Skeletal muscle tissue (tissue), 4 donors: ENCODE measurements around the gene GSTA1. TPM values are rescaled to one million over a fixed set of nuclear protein-coding genes. Genes with fewer than 3 reads are reported as not detected.
"Not testable (repeated sequence)": the region's sequence is repeated elsewhere in the genome, so short reads cannot be mapped to it uniquely, and the experiment has no call there.

Source experiments
- H3K27ac ChIP-seq: one replicate; pipeline ENCODE4 v1.7.0; 2013; ENCODE audit warnings: mild to moderate bottlenecking, low read depth, low read length, inconsistent platforms
- H3K27me3 ChIP-seq, 3 donors: one replicate each; pipeline ENCODE4 v1.7.0; 2013; ENCODE audit warnings: low read length in 3 of 3; ENCODE audit not compliant: control insufficient read depth in 3 of 3, insufficient read depth in 3 of 3
- H3K36me3 ChIP-seq, 3 donors: one replicate each; pipeline ENCODE4 v1.7.0; 2013; ENCODE audit warnings: low read length in 3 of 3; ENCODE audit not compliant: control insufficient read depth in 3 of 3, insufficient read depth in 3 of 3
- H3K4me1 ChIP-seq, 3 donors: one replicate each; pipeline ENCODE4 v1.7.0; 2013; ENCODE audit warnings: low read length in 3 of 3, mild to moderate bottlenecking in 3 of 3; ENCODE audit not compliant: control insufficient read depth in 3 of 3, insufficient read depth in 3 of 3
- H3K4me3 ChIP-seq, 3 donors: one replicate each; pipeline ENCODE4 v1.7.0; 2013; ENCODE audit warnings: low read length in 3 of 3
- H3K9ac ChIP-seq, 3 donors: one replicate each; pipeline ENCODE4 v1.7.0; 2013; ENCODE audit warnings: low read length in 3 of 3, mild to moderate bottlenecking in 3 of 3, moderate library complexity in 2 of 3, low read depth in 1 of 3
- H3K9me3 ChIP-seq, 3 donors: one replicate each; pipeline ENCODE4 v1.7.0; 2013; ENCODE audit warnings: low read length in 3 of 3; ENCODE audit not compliant: control insufficient read depth in 3 of 3
- total RNA-seq: library from RNA; depleted of rRNA; stranded (reverse); fragments of >200 nt; gene quantifications from one replicate; pipeline ENCODE4 v1.2.3, GENCODE V29; 2014
- donor health status: Osteomylitis.

GSTA1 gene
- total RNA-seq, 1 donor from 2014 or later, result not detected

- not testable (repeated sequence) for H3K27ac ChIP-seq, H3K9me3 ChIP-seq, H3K4me3 ChIP-seq, H3K4me1 ChIP-seq, H3K27me3 ChIP-seq, H3K9ac ChIP-seq, H3K36me3 ChIP-seq
Measured at GRCh38 chr6:52828621-52829020, 25.0 kb upstream of the GSTA1 start.

DNA sequence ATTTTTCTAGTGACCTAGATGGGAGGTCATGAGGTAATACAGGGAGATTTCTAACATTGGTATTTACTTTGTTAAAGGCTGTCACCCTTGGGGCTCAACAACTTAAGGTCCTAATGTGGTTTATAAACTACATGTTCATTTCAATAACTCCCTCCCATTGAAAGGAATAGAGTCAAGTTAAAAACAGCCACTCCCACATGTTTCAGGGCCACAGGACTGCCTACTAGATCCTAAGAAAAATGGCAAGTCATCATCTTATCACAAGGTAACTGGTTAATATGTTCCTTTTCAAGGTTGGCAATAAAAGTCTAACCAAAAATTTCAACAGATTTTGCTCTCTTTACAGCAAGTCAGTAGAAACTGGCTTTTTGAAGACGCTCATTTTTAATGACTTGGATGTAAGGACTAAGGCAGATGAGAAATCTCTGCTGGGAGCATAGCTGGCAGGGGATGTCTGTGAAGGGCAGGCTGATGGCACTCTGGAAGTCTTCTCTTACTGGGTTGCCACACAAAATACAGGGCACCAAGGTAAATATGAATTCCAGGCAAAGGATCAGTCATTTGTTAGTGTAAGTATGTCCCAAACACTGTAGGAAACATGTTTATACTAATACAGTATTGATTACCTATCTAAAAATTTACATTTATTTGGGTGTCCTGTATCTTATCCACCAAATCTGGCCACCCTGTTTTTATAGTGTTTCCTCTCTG, 23.6 kb upstream of the GSTA1 start:
- H3K9me3 ChIP-seq, H3K4me3 ChIP-seq, H3K9ac ChIP-seq, H3K27ac ChIP-seq, H3K4me1 ChIP-seq, H3K36me3 ChIP-seq, H3K27me3 ChIP-seq: not testable (repeated sequence)

DNA sequence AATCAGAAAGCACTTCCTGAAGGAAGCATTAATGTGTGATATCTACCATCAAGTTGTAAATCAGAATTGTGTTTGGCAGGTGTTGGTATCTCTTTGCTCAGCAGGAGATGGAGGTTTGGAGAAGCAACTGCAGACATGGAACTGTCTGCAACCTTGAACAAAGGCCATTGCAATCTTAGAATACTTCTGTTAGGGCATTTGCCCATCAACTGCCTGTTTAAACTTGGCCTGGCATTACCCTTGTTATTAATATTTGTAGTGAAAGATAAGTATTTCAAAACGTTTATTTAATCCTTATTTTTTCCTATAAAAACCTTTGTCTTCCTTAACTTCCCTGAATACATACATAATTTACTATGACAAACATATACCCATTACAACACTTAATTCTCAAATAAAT, 22.9 kb upstream of the GSTA1 start:
- H3K9ac ChIP-seq, result no peak overlapping the region
- H3K27ac ChIP-seq, result no peak overlapping the region
- H3K9me3 ChIP-seq, result no peaks in the 10 kb centered on the region
- no peaks in the 10 kb centered on the region for H3K36me3 ChIP-seq
- no peaks in the 10 kb centered on the region for H3K27me3 ChIP-seq
- no peaks in the 10 kb centered on the region for H3K4me1 ChIP-seq
- H3K4me3 ChIP-seq, result no peak overlapping the region

DNA sequence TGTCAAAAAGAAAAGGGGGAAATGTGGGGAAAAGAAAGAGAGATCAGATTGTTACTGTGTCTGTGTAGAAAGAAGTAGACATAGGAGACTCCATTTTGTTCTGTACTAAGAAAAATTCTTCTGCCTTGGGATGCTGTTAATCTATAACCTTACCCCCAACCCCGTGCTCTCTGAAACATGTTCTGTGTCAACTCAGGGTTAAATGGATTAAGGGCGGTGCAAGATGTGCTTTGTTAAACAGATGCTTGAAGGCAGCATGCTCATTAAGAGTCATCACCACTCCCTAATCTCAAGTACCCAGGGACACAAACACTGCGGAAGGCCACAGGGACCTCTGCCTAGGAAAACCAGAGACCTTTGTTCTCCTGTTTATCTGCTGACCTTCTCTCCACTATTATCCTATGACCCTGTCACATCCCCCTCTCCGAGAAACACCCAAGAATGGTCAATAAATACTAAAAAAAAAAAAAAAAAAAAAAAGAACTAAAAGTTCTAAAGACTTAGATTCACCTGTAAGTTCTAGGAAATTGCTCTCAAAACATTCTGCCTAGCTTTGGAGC, 22.4 kb upstream of the GSTA1 start:
- H3K4me3 ChIP-seq, H3K27ac ChIP-seq, H3K9me3 ChIP-seq, H3K4me1 ChIP-seq, H3K36me3 ChIP-seq, H3K9ac ChIP-seq, H3K27me3 ChIP-seq: not testable (repeated sequence)

GRCh38 chr6:52825270-52825793, 21.7 kb upstream of the GSTA1 start:
- not testable (repeated sequence) for H3K27ac ChIP-seq, H3K4me1 ChIP-seq, H3K4me3 ChIP-seq, H3K9ac ChIP-seq, H3K36me3 ChIP-seq, H3K9me3 ChIP-seq, H3K27me3 ChIP-seq

- Histone ChIP-seq H3K9me3 (no peaks in the 10 kb centered on the region), H3K27ac (no peak overlapping the region), H3K27me3 (no peaks in the 10 kb centered on the region), H3K4me3 (no peak overlapping the region), H3K9ac (no peak overlapping the region), H3K4me1 (no peaks in the 10 kb centered on the region), H3K36me3 (no peaks in the 10 kb centered on the region)
Measured at GRCh38 chr6:52821842-52822241, 18.2 kb upstream of the GSTA1 start.

DNA sequence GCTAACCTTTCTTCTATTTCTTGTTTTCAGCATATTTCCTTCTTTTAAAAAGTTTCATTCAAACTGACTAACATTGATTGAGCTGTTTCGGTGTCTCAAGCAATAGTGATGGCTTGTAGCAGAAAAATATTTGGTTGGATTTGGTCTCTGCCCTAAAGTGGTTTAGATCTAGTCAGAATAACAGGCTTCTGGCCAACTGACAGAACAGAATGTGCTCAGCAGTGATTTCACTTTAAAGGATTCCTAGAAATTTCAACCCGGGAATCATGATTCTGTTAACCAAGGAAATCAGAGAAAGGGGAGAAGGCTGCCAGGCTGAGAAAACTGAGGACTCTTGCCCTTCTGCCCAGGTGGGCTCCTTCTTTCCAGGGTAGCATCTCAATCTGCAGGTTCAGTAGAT, 16.6 kb upstream of the GSTA1 start:
- no peak overlapping the region for H3K27ac ChIP-seq
- no peak overlapping the region for H3K9ac ChIP-seq
- no peaks in the 10 kb centered on the region for H3K36me3 ChIP-seq
- H3K4me1 ChIP-seq, result no peaks in the 10 kb centered on the region
- H3K4me3 ChIP-seq, result no peak overlapping the region
- no peaks in the 10 kb centered on the region for H3K27me3 ChIP-seq
- no peaks in the 10 kb centered on the region for H3K9me3 ChIP-seq

- no peaks in the 10 kb centered on the region for H3K27me3 ChIP-seq
- H3K9me3 ChIP-seq, result no peaks in the 10 kb centered on the region
- no peak overlapping the region for H3K9ac ChIP-seq
- H3K4me3 ChIP-seq, result no peak overlapping the region
- H3K4me1 ChIP-seq, result no peaks in the 10 kb centered on the region
- no peak overlapping the region for H3K27ac ChIP-seq
- no peaks in the 10 kb centered on the region for H3K36me3 ChIP-seq
Measured at GRCh38 chr6:52815167-52816092, 11.8 kb upstream of the GSTA1 start.

DNA sequence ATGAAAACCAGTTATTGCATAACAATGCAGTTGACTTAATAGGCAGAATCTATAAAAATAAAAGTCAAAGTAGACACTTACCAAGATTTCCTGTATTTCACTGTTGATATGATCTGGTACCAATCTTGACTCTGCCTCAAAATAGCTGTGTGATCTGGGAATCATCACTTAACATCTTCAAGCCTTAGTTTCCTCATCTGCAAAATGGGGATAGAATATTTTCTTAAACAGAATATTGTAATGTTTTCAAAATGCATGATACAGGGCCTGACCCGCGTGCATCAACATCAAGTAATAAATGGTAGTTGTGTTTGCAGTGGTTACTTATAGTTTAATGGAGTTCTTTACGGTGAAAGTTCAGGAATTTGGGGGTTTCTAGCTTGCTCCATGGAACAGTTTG, 10.9 kb upstream of the GSTA1 start:
- H3K9ac ChIP-seq, H3K36me3 ChIP-seq, H3K4me1 ChIP-seq, H3K27ac ChIP-seq, H3K27me3 ChIP-seq, H3K4me3 ChIP-seq, H3K9me3 ChIP-seq: not testable (repeated sequence)

GRCh38 chr6:52809777-52810176, 6.2 kb upstream of the GSTA1 start:
- not testable (repeated sequence) for H3K27me3 ChIP-seq, H3K4me3 ChIP-seq, H3K27ac ChIP-seq, H3K4me1 ChIP-seq, H3K36me3 ChIP-seq, H3K9me3 ChIP-seq, H3K9ac ChIP-seq
